ENCODE data around the gene SPECC1L.
"Not testable (repeated sequence)": the region's sequence is repeated elsewhere in the genome, so short reads cannot be mapped to it uniquely, and the experiment has no call there.

SPECC1L gene, protein sequence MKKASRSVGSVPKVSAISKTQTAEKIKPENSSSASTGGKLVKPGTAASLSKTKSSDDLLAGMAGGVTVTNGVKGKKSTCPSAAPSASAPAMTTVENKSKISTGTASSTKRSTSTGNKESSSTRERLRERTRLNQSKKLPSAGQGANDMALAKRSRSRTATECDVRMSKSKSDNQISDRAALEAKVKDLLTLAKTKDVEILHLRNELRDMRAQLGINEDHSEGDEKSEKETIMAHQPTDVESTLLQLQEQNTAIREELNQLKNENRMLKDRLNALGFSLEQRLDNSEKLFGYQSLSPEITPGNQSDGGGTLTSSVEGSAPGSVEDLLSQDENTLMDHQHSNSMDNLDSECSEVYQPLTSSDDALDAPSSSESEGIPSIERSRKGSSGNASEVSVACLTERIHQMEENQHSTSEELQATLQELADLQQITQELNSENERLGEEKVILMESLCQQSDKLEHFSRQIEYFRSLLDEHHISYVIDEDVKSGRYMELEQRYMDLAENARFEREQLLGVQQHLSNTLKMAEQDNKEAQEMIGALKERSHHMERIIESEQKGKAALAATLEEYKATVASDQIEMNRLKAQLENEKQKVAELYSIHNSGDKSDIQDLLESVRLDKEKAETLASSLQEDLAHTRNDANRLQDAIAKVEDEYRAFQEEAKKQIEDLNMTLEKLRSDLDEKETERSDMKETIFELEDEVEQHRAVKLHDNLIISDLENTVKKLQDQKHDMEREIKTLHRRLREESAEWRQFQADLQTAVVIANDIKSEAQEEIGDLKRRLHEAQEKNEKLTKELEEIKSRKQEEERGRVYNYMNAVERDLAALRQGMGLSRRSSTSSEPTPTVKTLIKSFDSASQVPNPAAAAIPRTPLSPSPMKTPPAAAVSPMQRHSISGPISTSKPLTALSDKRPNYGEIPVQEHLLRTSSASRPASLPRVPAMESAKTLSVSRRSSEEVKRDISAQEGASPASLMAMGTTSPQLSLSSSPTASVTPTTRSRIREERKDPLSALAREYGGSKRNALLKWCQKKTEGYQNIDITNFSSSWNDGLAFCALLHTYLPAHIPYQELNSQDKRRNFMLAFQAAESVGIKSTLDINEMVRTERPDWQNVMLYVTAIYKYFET

DNA sequence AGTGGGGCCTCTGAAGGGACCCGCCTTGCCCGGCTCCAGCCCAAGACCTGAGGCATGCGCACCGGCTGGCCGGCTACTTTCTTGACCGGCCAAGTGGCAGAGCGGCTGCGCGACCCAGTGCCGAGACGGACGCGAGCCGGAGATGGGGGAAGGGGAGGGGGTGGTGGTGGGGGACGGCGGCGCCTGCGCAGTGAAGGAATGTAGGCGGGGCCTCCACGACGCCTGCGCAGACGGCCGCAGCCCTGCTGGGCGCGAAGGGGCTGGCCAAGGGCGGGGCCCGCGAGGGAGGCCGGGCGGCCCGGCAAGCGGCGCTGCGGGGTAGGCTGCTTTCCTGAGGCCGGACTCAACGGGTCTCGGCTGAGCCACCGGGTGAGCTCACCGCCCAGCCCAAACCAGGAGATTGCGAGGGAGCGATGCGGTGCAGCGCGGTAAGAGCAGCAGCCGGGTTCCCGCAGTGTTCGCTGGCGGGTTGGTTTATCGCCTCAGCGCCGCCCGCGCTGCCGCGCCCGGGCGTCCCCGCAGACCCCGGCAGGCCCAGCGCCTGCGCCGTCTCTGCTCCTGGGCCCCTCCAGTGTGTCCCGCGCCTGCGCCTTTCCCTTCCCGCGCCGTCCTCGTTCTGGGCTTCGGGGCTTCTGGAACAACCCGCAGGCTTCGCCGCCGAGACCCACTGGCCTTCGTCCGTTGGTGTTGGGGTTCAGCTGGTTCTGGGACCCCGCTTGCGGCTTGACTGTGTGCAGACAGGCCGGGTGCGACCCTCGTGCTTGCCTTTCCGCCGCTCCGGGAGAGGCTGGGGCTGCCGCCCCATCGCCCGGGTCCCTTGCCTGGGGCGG is at the start of gene SPECC1L:
SPECC1L (plus strand) TSS at position 276 of the 830 bp plus-strand sequence. CDS start 31,401 bp downstream, outside the sequence.
- DNase-seq (ENCODE audit: low spot score): peak; percentile 95

DNA sequence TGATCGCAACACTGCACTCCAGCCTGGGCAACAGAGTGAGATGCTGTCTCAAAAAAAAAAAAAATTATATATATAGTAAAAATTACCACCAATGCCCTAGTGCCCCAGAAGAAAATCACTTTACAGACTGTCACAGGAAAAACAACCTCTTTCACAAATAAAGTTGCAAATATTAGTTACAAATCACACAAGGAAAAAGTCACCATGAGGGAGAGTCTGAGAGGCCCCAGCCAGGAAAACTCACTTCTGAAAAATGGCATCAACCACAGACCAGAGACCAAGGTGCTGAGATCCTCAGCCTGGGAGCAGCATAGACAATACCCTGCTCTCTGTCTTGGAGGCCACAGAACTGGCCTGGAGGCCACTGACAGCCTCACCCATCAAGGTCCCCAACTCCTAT is 46.2 kb upstream of the SPECC1L start:
- DNase-seq (ENCODE audit: low spot score): no peak

DNA sequence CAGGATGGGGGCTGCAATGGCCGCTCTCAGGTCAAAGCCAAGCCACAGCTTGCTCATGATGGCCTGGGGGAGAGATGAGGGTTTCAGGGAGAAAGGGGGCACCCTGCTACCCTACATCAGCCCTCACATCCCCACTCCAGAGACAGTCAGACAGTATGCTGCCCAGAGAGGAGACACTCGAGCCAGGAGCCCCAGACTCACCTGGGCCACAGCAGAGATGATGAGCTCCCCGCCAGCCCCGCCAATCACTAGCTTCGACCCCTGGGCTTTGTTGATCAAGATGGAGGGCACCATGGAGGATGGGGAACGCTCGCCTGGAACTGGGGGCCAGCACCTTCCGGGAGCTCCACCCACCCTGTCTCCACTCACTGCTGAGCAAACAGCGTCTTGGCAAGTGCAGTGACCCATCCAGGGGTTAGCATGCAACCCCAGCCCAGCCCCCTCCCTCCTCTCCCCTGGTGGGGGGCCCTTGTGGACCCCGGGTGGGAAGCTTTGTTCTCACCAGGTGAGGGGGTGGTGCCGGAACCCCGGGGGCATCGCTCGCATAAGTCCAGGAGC is 45.5 kb upstream of the SPECC1L start:
- no peak for DNase-seq (ENCODE audit: low spot score)

- DNase-seq (ENCODE audit: low spot score): no peak
Measured at GRCh38 chr22:24225951-24226350, 44.7 kb upstream of the SPECC1L start.

GRCh38 chr22:24230911-24231656 is 39.5 kb upstream of the SPECC1L start:
- DNase-seq (ENCODE audit: low spot score): peak; percentile 26

- no peak for DNase-seq (ENCODE audit: low spot score)
Measured at GRCh38 chr22:24231706-24232105, 38.9 kb upstream of the SPECC1L start.

DNA sequence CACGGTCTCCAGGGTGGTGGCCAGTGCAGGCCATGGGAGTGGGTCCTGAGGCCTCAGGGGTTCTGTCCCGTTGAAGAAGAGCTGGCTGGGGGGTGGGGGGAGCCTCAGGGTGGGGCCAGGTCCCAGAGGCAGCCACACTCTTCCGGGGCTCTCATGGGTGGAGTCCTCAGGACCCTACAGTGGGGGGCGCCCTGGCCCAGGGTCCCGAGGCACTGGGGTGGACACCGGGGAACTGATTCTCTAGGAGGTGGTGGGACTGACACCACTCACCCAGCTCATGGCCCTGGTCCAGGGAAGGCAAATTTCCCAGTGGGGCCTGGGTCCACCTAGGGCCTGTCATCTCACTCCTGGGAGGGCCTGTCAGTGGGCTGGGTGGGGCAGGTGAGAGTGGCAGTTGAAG is 38.5 kb upstream of the SPECC1L start:
- no peak for DNase-seq (ENCODE audit: low spot score)

DNA sequence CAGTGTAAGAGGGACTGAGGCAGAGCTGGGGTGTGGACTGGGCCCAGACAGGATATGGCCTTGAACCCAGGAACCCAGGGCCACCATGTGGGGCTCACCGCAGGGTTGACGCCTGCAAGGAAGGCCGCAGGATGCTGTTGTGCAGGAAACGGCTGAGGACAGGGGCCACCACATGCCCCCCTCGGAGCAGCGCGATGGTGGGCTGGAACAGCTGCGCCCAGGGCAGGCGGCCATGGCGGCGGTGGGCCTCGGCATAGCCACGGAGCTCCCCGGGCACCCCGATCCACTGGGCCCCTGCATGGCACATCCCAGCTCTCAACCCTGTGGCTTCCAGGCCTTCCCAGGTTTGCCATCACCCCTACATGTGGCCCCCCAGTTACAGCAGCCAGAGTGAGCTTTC is 37.9 kb upstream of the SPECC1L start:
- DNase-seq (ENCODE audit: low spot score): no peak

- DNase-seq (ENCODE audit: low spot score): no peak
Measured at GRCh38 chr22:24233235-24233634, 37.4 kb upstream of the SPECC1L start.

DNA sequence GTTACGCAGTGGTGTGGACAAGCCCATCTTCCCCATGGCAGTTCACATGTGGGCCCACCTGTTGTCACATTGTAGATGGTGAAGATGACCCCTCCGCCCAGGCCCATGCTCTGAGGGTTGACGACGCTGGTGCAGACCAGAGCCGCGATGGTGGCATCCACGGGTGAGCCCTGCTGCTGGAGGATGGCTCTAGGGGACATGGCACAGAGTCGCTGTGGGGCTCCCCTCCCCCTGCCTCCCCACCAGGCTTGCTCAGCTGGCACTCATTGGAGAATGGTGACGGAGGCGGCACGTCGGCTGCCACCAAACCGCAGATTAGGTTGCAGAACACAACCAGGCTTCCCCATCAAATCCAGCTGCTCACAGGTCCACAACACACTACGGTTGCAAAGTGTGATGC is 36.8 kb upstream of the SPECC1L start:
- DNase-seq (ENCODE audit: low spot score): no peak

GRCh38 chr22:24235315-24235714 is 35.3 kb upstream of the SPECC1L start:
- DNase-seq (ENCODE audit: low spot score): no peak

- no peak for DNase-seq (ENCODE audit: low spot score)
Measured at GRCh38 chr22:24236656-24237055, 34.0 kb upstream of the SPECC1L start.

DNA sequence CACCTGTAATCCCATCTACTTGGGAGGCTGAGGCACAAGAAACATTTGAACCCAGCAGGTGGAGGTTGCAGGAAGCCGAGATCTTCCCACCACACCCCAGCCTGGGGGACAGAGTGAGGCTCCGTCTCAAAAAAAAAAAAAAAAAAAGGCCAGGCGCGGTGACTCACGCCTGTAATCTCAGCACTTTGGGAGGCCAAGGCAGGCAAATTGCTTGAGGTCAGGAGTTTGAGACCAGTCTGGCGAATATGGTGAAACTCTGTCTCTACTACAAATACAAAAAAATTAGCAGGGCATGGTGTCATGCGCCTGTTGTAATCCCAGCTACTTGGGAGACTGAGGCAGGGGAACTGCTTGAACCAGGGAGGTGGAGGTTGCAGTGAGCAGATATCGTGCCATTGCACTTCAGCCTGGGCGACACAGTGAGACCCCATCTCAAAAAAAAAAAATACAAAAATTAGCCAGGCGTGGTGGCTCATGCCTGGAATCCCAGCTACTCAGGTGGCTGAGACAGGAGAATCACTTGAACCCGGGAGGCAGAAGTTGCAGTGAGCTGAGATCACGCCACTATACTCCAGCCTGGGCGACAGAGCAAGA is 32.4 kb upstream of the SPECC1L start:
- not testable (repeated sequence) for DNase-seq (ENCODE audit: low spot score)

GRCh38 chr22:24240381-24240780 is 30.2 kb upstream of the SPECC1L start:
- no peak for DNase-seq (ENCODE audit: low spot score)

DNA sequence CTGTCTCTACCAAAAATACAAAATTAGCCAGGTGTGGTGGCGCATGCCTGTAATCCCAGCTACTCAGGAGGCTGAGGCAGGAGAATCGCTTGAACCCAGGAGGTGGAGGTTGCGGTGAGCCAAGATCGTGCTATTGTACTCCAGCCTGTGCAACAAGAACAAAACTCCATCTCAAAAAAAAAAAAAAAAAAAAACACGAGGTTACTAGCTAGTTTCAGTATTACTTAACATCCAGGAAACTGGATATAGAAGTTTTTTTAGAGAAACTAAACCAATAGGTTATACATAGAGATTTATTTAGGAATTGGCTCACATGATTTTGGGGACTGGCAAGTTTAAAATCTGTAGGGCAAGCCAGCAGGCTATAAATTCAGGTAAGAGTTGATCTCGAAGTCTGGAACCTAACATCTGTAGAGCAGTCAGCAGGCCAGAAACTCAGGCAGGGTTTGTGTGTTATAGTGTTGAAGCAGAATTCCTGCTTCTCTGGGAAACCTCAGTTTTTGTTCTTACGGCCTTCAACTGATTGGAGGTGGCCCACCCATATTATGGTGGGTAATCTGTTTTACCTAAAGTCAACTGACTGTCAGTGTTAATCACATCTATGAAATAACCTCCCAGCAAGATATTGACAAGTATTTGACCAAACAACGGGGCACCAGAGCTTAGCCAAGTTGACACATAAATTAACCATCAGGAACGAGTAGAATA is 29.5 kb upstream of the SPECC1L start:
- DNase-seq (ENCODE audit: low spot score): not testable (repeated sequence)

GRCh38 chr22:24243417-24243816 is 27.2 kb upstream of the SPECC1L start:
- not testable (repeated sequence) for DNase-seq (ENCODE audit: low spot score)

- DNase-seq (ENCODE audit: low spot score): no peak
Measured at GRCh38 chr22:24244144-24244787, 26.4 kb upstream of the SPECC1L start.

DNA sequence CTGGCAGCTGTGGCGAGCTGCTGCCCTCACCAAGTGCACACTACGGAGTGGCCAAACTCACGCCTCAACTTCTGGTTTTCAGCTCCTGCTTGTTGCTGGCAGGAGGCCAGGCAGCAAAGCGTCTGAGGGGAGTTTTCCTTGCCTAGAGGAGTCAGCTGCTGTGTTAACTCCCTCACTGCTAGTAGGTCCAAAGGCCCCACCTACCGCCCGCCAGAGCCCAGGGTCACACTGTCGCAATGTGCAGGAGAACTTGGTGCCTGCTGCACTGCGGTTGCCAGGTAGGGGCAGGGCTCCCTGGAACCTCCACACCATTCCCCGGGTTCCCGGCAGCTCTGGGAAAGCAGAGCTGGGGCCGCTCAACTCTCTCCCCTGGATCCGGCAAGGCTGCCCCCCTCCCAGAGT is 25.6 kb upstream of the SPECC1L start, which contains the start of gene GGT5:
GGT5 (minus strand) TSS at position 53 of the 402 bp plus-strand sequence. CDS start 357 bp downstream, outside the sequence.
- DNase-seq (ENCODE audit: low spot score): not testable (repeated sequence)
